Coronary artery (tissue), 2 donors: ENCODE data around the gene KCNQ1.

Experiments used
- DNase-seq: peaks from one replicate; pipeline ENCODE4 v3.0.0-alpha.2; 2017; ENCODE audit warnings: low spot score
- H3K27ac ChIP-seq, 2 donors: fragments of 200-600 bp; sonication (generic); one replicate each; pipeline ENCODE4 v1.5.1; 2016 to 2019
- H3K4me3 ChIP-seq: fragments of 200-600 bp; sonication (generic); 2 replicates; pipeline ENCODE4 v1.5.1; 2016; ENCODE audit warnings: mild to moderate bottlenecking, moderate library complexity
- TF ChIP-seq, protein P1 (sequence below): fragments of 200-600 bp; sonication (generic); IDR thresholded peaks from one replicate; pipeline ENCODE4 v1.5.1; 2019; ENCODE audit warnings: antibody characterized with exemption

The KCNQ1 gene

GRCh38 chr11:2466869-2467694 is 22.3 kb downstream of the KCNQ1 start:
- TF ChIP-seq, protein P1, sequence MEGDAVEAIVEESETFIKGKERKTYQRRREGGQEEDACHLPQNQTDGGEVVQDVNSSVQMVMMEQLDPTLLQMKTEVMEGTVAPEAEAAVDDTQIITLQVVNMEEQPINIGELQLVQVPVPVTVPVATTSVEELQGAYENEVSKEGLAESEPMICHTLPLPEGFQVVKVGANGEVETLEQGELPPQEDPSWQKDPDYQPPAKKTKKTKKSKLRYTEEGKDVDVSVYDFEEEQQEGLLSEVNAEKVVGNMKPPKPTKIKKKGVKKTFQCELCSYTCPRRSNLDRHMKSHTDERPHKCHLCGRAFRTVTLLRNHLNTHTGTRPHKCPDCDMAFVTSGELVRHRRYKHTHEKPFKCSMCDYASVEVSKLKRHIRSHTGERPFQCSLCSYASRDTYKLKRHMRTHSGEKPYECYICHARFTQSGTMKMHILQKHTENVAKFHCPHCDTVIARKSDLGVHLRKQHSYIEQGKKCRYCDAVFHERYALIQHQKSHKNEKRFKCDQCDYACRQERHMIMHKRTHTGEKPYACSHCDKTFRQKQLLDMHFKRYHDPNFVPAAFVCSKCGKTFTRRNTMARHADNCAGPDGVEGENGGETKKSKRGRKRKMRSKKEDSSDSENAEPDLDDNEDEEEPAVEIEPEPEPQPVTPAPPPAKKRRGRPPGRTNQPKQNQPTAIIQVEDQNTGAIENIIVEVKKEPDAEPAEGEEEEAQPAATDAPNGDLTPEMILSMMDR: no peak
- no peak overlapping the region for H3K27ac ChIP-seq
- no peak overlapping the region for H3K4me3 ChIP-seq
- peak; percentile 68 for DNase-seq

GRCh38 chr11:2467695-2468055 is 22.9 kb downstream of the KCNQ1 start:
- H3K4me3 ChIP-seq: no peak overlapping the region
- TF ChIP-seq, protein P1: no peak
- peak; percentile 66 for DNase-seq
- H3K27ac ChIP-seq: no peak overlapping the region

DNA sequence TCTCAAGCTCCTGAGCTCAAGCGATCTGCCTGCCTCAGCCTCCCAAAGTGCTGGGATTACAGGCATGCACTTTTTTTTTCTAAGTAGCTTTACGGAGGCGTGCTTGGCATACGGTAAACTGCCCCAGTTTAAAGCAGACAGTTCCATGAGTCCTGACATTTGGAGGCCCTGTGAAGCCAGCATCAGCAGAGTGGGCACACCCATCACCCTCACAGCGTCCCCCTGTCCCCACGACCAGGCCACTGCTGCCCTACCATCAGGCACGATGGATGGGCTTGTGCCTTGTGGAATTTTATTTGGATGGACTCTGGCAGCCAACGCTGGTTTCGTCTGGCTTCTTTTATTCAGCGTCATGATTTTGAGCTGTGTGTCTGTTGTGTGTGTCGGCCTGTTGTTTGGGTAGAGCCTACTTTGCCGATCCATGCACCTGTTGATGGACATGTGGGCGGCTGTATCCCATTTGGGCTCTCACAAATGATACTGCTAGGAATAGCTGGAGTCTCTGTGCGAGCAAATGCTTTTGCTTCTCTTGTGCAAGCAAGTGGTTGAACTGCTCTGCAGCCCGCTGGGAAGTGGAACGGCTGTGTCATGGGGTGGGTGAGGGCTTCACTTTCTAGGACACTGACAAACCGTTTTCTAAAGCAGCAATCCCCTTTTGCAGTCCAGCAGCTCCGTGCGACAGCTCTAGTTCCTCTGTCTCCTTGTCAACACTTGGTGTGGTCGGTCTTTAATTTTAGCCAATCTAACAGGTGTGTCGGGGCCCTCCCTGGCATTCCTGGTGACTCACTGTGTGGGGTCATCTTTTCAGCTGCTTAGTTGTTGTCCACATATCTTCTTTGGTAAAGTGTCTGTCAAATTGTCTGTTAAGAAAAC is 23.8 kb downstream of the KCNQ1 start:
- no peak overlapping the region for H3K27ac ChIP-seq
- no peak overlapping the region for H3K4me3 ChIP-seq
- TF ChIP-seq, protein P1: no peak
- peak; percentile 43 for DNase-seq

GRCh38 chr11:2470495-2470894 is 25.7 kb downstream of the KCNQ1 start:
- Histone ChIP-seq H3K27ac (no peak overlapping the region), H3K4me3 (no peak overlapping the region)
- TF ChIP-seq, protein P1: no peak
- no peak for DNase-seq

GRCh38 chr11:2471048-2471803 is 26.4 kb downstream of the KCNQ1 start:
- Histone ChIP-seq H3K4me3 (no peak overlapping the region), H3K27ac (no peak overlapping the region)
- no peak for DNase-seq
- TF ChIP-seq, protein P1: no peak

- Histone ChIP-seq H3K27ac (no peak overlapping the region), H3K4me3 (no peak overlapping the region)
- TF ChIP-seq, protein P1: no peak
- DNase-seq: no peak
Measured at GRCh38 chr11:2471804-2472096, 26.9 kb downstream of the KCNQ1 start.
